ENCODE results near the gene CLCN6. TPM values are rescaled to one million over a fixed set of nuclear protein-coding genes. Genes with fewer than 3 reads are reported as not detected.

CLCN6 gene
- total and polyA plus RNA-seq, 7 experiments from 2014 or later: 3.4 to 23.0 (median 17.4) TPM

- CTCF ChIA-PET: no interaction called here
- Mint-ChIP-seq H3K9me3 (peaks cover 0 to 2% (median 0%) of the 10 kb centered on the region in 11 donors), H3K36me3 (no peaks in the 10 kb centered on the region), H3K4me3 (no peak overlapping the region), H3K27ac (no peak overlapping the region), H3K27me3 (peaks cover 2 to 26% (median 14%) of the 10 kb centered on the region in 5 donors), H3K4me1 (peaks cover 0 to 3% (median 0%) of the 10 kb centered on the region in 7 donors)
- POLR2A ChIA-PET: interaction anchor here (0.5 kb wide), 1 partner anchor 30 kb away, joined by 4 read pairs; no protein-coding TSS in a partner anchor
- H3K4me1 ChIP-seq (ENCODE audit: control insufficient read depth in 2 of 2, insufficient read depth in 2 of 2, low read length in 2 of 2): no peaks in the 10 kb centered on the region
- no peak overlapping the region for H3K27ac ChIP-seq (ENCODE audit: low read depth, low read length)
- no peaks in the 10 kb centered on the region for H3K36me3 ChIP-seq (ENCODE audit: control insufficient read depth in 2 of 3, insufficient read depth in 3 of 3, low read length in 3 of 3)
- DNase-seq: no peak
- no peak overlapping the region for H3K4me3 ChIP-seq (ENCODE audit: low read length)
- intact Hi-C loops (cut with micrococcal nuclease): no loop called here
- ATAC-seq: no peak
- H3K9me3 ChIP-seq (ENCODE audit: control insufficient read depth in 2 of 3, low read length in 3 of 3): no peaks in the 10 kb centered on the region
- no peaks in the 10 kb centered on the region for H3K27me3 ChIP-seq (ENCODE audit: control insufficient read depth in 2 of 2, insufficient read depth in 2 of 2, low read length in 2 of 2)
Measured at GRCh38 chr1:11880181-11880575, 74.2 kb downstream of the CLCN6 start.

- H3K27ac ChIP-seq (ENCODE audit: low read depth, low read length): no peak overlapping the region
- CTCF ChIA-PET: interaction anchor here (0.5 kb wide), 1 partner anchor 52 kb away, joined by 3 read pairs; no protein-coding TSS in a partner anchor
- no peaks in the 10 kb centered on the region for H3K36me3 Mint-ChIP-seq
- H3K9me3 ChIP-seq (ENCODE audit: control insufficient read depth in 2 of 3, low read length in 3 of 3): no peaks in the 10 kb centered on the region
- H3K4me1 Mint-ChIP-seq: peaks cover 0 to 5% (median 0%) of the 10 kb centered on the region in 7 donors
- no peaks in the 10 kb centered on the region for H3K36me3 ChIP-seq (ENCODE audit: control insufficient read depth in 2 of 3, insufficient read depth in 3 of 3, low read length in 3 of 3)
- peaks cover 0 to 2% (median 0%) of the 10 kb centered on the region in 11 donors for H3K9me3 Mint-ChIP-seq
- POLR2A ChIA-PET: no interaction called here
- H3K27ac Mint-ChIP-seq: peak overlapping the region in 1 of 9 donors; percentile 28
- no peak overlapping the region for H3K4me3 Mint-ChIP-seq
- no peaks in the 10 kb centered on the region for H3K27me3 ChIP-seq (ENCODE audit: control insufficient read depth in 2 of 2, insufficient read depth in 2 of 2, low read length in 2 of 2)
- intact Hi-C loops (cut with micrococcal nuclease): no loop called here
- no peak for DNase-seq
- no peak for ATAC-seq
- H3K27me3 Mint-ChIP-seq: peaks cover 2 to 26% (median 15%) of the 10 kb centered on the region in 5 donors
- H3K4me1 ChIP-seq (ENCODE audit: control insufficient read depth in 2 of 2, insufficient read depth in 2 of 2, low read length in 2 of 2): no peaks in the 10 kb centered on the region
- H3K4me3 ChIP-seq (ENCODE audit: low read length): no peak overlapping the region
Measured at GRCh38 chr1:11880911-11881748, 75.1 kb downstream of the CLCN6 start.

GRCh38 chr1:11881749-11882441 is 75.9 kb downstream of the CLCN6 start:
- no peak overlapping the region for H3K4me3 Mint-ChIP-seq
- peaks cover 0 to 9% (median 0%) of the 10 kb centered on the region in 7 donors for H3K4me1 Mint-ChIP-seq
- H3K27me3 Mint-ChIP-seq: peaks cover 2 to 22% (median 14%) of the 10 kb centered on the region in 5 donors
- intact Hi-C loops (cut with micrococcal nuclease): no loop called here
- H3K9me3 Mint-ChIP-seq: peaks cover 0 to 2% (median 0%) of the 10 kb centered on the region in 11 donors
- H3K4me1 ChIP-seq (ENCODE audit: control insufficient read depth in 2 of 2, insufficient read depth in 2 of 2, low read length in 2 of 2): no peaks in the 10 kb centered on the region
- ATAC-seq: no peak
- no peak for DNase-seq
- CTCF ChIA-PET: interaction anchor here (0.5 kb wide), 1 partner anchor 52 kb away, joined by 3 read pairs; no protein-coding TSS in a partner anchor
- no peaks in the 10 kb centered on the region for H3K36me3 ChIP-seq (ENCODE audit: control insufficient read depth in 2 of 3, insufficient read depth in 3 of 3, low read length in 3 of 3)
- H3K4me3 ChIP-seq (ENCODE audit: low read length): no peak overlapping the region
- H3K27ac Mint-ChIP-seq: peak overlapping the region in 1 of 9 donors; percentile 28
- H3K36me3 Mint-ChIP-seq: no peaks in the 10 kb centered on the region
- H3K27ac ChIP-seq (ENCODE audit: low read depth, low read length): no peak overlapping the region
- H3K9me3 ChIP-seq (ENCODE audit: control insufficient read depth in 2 of 3, low read length in 3 of 3): no peaks in the 10 kb centered on the region
- POLR2A ChIA-PET: no interaction called here
- H3K27me3 ChIP-seq (ENCODE audit: control insufficient read depth in 2 of 2, insufficient read depth in 2 of 2, low read length in 2 of 2): no peaks in the 10 kb centered on the region

GRCh38 chr1:11882814-11883538 is 77.0 kb downstream of the CLCN6 start:
- Mint-ChIP-seq H3K4me3 (no peak overlapping the region), H3K27me3 (peaks cover 0 to 19% (median 10%) of the 10 kb centered on the region in 5 donors), H3K4me1 (peaks cover 0 to 9% (median 0%) of the 10 kb centered on the region in 7 donors), H3K27ac (no peak overlapping the region), H3K36me3 (no peaks in the 10 kb centered on the region), H3K9me3 (peaks cover 0 to 2% (median 0%) of the 10 kb centered on the region in 11 donors)
- ATAC-seq (peak; percentile 36), DNase-seq (no peak)
- ChIA-PET POLR2A (no interaction called here), CTCF (no interaction called here)
- H3K4me1 ChIP-seq (ENCODE audit: control insufficient read depth in 2 of 2, insufficient read depth in 2 of 2, low read length in 2 of 2): no peaks in the 10 kb centered on the region
- H3K9me3 ChIP-seq (ENCODE audit: control insufficient read depth in 2 of 3, low read length in 3 of 3): no peaks in the 10 kb centered on the region
- no peak overlapping the region for H3K4me3 ChIP-seq (ENCODE audit: low read length)
- intact Hi-C loops (cut with micrococcal nuclease): no loop called here
- H3K36me3 ChIP-seq (ENCODE audit: control insufficient read depth in 2 of 3, insufficient read depth in 3 of 3, low read length in 3 of 3): no peaks in the 10 kb centered on the region
- no peaks in the 10 kb centered on the region for H3K27me3 ChIP-seq (ENCODE audit: control insufficient read depth in 2 of 2, insufficient read depth in 2 of 2, low read length in 2 of 2)
- no peak overlapping the region for H3K27ac ChIP-seq (ENCODE audit: low read depth, low read length)

- POLR2A ChIA-PET: no interaction called here
- H3K27ac ChIP-seq (ENCODE audit: low read depth, low read length): no peak overlapping the region
- H3K27me3 Mint-ChIP-seq: peaks cover 0 to 19% (median 9%) of the 10 kb centered on the region in 5 donors
- H3K9me3 ChIP-seq (ENCODE audit: control insufficient read depth in 2 of 3, low read length in 3 of 3): no peaks in the 10 kb centered on the region
- H3K36me3 Mint-ChIP-seq: no peaks in the 10 kb centered on the region
- no peaks in the 10 kb centered on the region for H3K27me3 ChIP-seq (ENCODE audit: control insufficient read depth in 2 of 2, insufficient read depth in 2 of 2, low read length in 2 of 2)
- H3K27ac Mint-ChIP-seq: no peak overlapping the region
- H3K4me3 ChIP-seq (ENCODE audit: low read length): no peak overlapping the region
- intact Hi-C loops (cut with micrococcal nuclease): no loop called here
- H3K4me1 Mint-ChIP-seq: peaks cover 0 to 9% (median 0%) of the 10 kb centered on the region in 7 donors
- H3K9me3 Mint-ChIP-seq: peaks cover 0 to 2% (median 0%) of the 10 kb centered on the region in 11 donors
- no peaks in the 10 kb centered on the region for H3K4me1 ChIP-seq (ENCODE audit: control insufficient read depth in 2 of 2, insufficient read depth in 2 of 2, low read length in 2 of 2)
- H3K4me3 Mint-ChIP-seq: no peak overlapping the region
- DNase-seq: no peak
- CTCF ChIA-PET: interaction anchor here (1.0 kb wide), 1 partner anchor 10 kb away, joined by 3 read pairs; no protein-coding TSS in a partner anchor
- no peak for ATAC-seq
- H3K36me3 ChIP-seq (ENCODE audit: control insufficient read depth in 2 of 3, insufficient read depth in 3 of 3, low read length in 3 of 3): no peaks in the 10 kb centered on the region
Measured at GRCh38 chr1:11885916-11886315, 79.9 kb downstream of the CLCN6 start.

GRCh38 chr1:11886986-11887665 is 81.1 kb downstream of the CLCN6 start:
- Mint-ChIP-seq H3K4me3 (no peak overlapping the region), H3K36me3 (no peaks in the 10 kb centered on the region), H3K9me3 (peaks cover 0 to 2% (median 0%) of the 10 kb centered on the region in 11 donors), H3K27ac (peak overlapping the region in 1 of 9 donors; percentile 31), H3K27me3 (peaks cover under 1 to 11% (median 6%) of the 10 kb centered on the region in 5 donors), H3K4me1 (peaks cover 0 to 9% (median 0%) of the 10 kb centered on the region in 7 donors)
- ATAC-seq (no peak), DNase-seq (no peak)
- H3K9me3 ChIP-seq (ENCODE audit: control insufficient read depth in 2 of 3, low read length in 3 of 3): no peaks in the 10 kb centered on the region
- ChIA-PET POLR2A (no interaction called here), CTCF (no interaction called here)
- intact Hi-C loops (cut with micrococcal nuclease): no loop called here
- no peaks in the 10 kb centered on the region for H3K36me3 ChIP-seq (ENCODE audit: control insufficient read depth in 2 of 3, insufficient read depth in 3 of 3, low read length in 3 of 3)
- no peaks in the 10 kb centered on the region for H3K4me1 ChIP-seq (ENCODE audit: control insufficient read depth in 2 of 2, insufficient read depth in 2 of 2, low read length in 2 of 2)
- H3K4me3 ChIP-seq (ENCODE audit: low read length): no peak overlapping the region
- H3K27me3 ChIP-seq (ENCODE audit: control insufficient read depth in 2 of 2, insufficient read depth in 2 of 2, low read length in 2 of 2): no peaks in the 10 kb centered on the region
- H3K27ac ChIP-seq (ENCODE audit: low read depth, low read length): no peak overlapping the region

All from naive thymus-derived CD4-positive, alpha-beta T cell (primary cell).